ENCODE data around the gene CEP83. TPM values are rescaled to one million over a fixed set of nuclear protein-coding genes. Genes with fewer than 3 reads are reported as not detected.
A peak's percentile ranks its signal among the peaks of the same experiment; 100 is the strongest.

CEP83 gene
- total and polyA plus RNA-seq, 8 donors: 2.6 to 44.4 (median 15.8) TPM

GRCh38 chr12:94299846-94300245 lies 159.8 kb downstream of the CEP83 start:
- intact Hi-C loops (cut with DNase I; ENCODE audit: low total_unique reads): no loop called here
- 60 to 72% (median 66%) methylated on average over 1 of the region's 1 CpG for WGBS, 5 donors

GRCh38 chr12:94297876-94298505 lies 161.7 kb downstream of the CEP83 start:
- H3K27ac ChIP-seq: no peak overlapping the region
- intact Hi-C loops (cut with DNase I; ENCODE audit: low total_unique reads): no loop called here
- H3K4me1 ChIP-seq: peaks cover 0 to 19% (median 10%) of the 10 kb centered on the region in 4 donors
- no peak for DNase-seq
- no peaks in the 10 kb centered on the region for H3K27me3 ChIP-seq
- TF ChIP-seq POLR2AphosphoS5 (IDR thresholded peaks at IDR 0.05): no peak
- no peak for TF ChIP-seq EP300 (IDR thresholded peaks at IDR 0.05)
- TF ChIP-seq CTCF (IDR thresholded peaks at IDR 0.05): no peak
- no peak for TF ChIP-seq POLR2A (IDR thresholded peaks at IDR 0.05)
- H3K4me3 ChIP-seq: no peak overlapping the region
- 93 to 96% (median 96%) methylated on average over 2 of the region's 2 CpGs for WGBS, 5 donors
- H3K9me3 ChIP-seq: no peaks in the 10 kb centered on the region
- H3K36me3 ChIP-seq: peaks cover 0 to 39% (median 12%) of the 10 kb centered on the region in 4 donors

More at GRCh38 chr12:94299846-94300245, 159.8 kb downstream of the CEP83 start:
- no peaks in the 10 kb centered on the region for H3K27me3 ChIP-seq
- TF ChIP-seq POLR2AphosphoS5 (IDR thresholded peaks at IDR 0.05) (no peak), CTCF (IDR thresholded peaks at IDR 0.05) (no peak), POLR2A (IDR thresholded peaks at IDR 0.05) (no peak), EP300 (IDR thresholded peaks at IDR 0.05) (no peak)
- peaks cover 0 to 25% (median 12%) of the 10 kb centered on the region in 4 donors for H3K4me1 ChIP-seq
- H3K4me3 ChIP-seq: no peak overlapping the region
- DNase-seq: no peak
- no peaks in the 10 kb centered on the region for H3K9me3 ChIP-seq
- H3K36me3 ChIP-seq: peaks cover 0 to 42% (median 12%) of the 10 kb centered on the region in 4 donors
- no peak overlapping the region for H3K27ac ChIP-seq

GRCh38 chr12:94297096-94297699 lies 162.5 kb downstream of the CEP83 start:
- TF ChIP-seq POLR2AphosphoS5 (IDR thresholded peaks at IDR 0.05) (no peak), CTCF (IDR thresholded peaks at IDR 0.05) (no peak)
- no peak overlapping the region for H3K4me3 ChIP-seq
- DNase-seq: no peak
- H3K27me3 ChIP-seq: no peaks in the 10 kb centered on the region
- H3K4me1 ChIP-seq: peaks cover 0 to 19% (median 10%) of the 10 kb centered on the region in 4 donors
- 93 to 98% (median 95%) methylated on average over 6 of the region's 6 CpGs for WGBS, 5 donors
- intact Hi-C loops (cut with DNase I; ENCODE audit: low total_unique reads): no loop called here
- no peak overlapping the region for H3K27ac ChIP-seq
- H3K36me3 ChIP-seq: peaks cover 0 to 39% (median 12%) of the 10 kb centered on the region in 4 donors
- no peaks in the 10 kb centered on the region for H3K9me3 ChIP-seq

- intact Hi-C loops (cut with DNase I; ENCODE audit: low total_unique reads): no loop called here
- Histone ChIP-seq H3K4me3 (no peak overlapping the region), H3K27me3 (no peaks in the 10 kb centered on the region), H3K4me1 (peaks cover 0 to 37% (median 16%) of the 10 kb centered on the region in 4 donors), H3K36me3 (peaks cover 0 to 8% (median 4%) of the 10 kb centered on the region in 4 donors), H3K9me3 (no peaks in the 10 kb centered on the region), H3K27ac (peak overlapping the region in 1 of 5 donors; percentile 46)
- 57 to 68% (median 59%) methylated on average over 4 of the region's 4 CpGs for WGBS, 5 donors
- no peak for TF ChIP-seq POLR2AphosphoS5 (IDR thresholded peaks at IDR 0.05)
- TF ChIP-seq POLR2A (IDR thresholded peaks at IDR 0.05): no peak
- TF ChIP-seq CTCF (IDR thresholded peaks at IDR 0.05): no peak
- TF ChIP-seq EP300 (IDR thresholded peaks at IDR 0.05): no peak
- DNase-seq: no peak
Observed at GRCh38 chr12:94290353-94290752, 169.3 kb downstream of the CEP83 start.

Data from stomach (tissue), 9 donors.